HG03565 (cell line): ENCODE measurements around the gene AOAH.
"Not testable (repeated sequence)": the region's sequence is repeated elsewhere in the genome, so short reads cannot be mapped to it uniquely, and the experiment has no call there.

Experiments
- ATAC-seq: cut with Tn5 transposase; IDR thresholded peaks from one replicate; pipeline ENCODE4 v1.9.1; 2021; ENCODE audit warnings: mild to moderate bottlenecking, moderate library complexity; ENCODE audit not compliant: unreplicated experiment

The AOAH gene

DNA sequence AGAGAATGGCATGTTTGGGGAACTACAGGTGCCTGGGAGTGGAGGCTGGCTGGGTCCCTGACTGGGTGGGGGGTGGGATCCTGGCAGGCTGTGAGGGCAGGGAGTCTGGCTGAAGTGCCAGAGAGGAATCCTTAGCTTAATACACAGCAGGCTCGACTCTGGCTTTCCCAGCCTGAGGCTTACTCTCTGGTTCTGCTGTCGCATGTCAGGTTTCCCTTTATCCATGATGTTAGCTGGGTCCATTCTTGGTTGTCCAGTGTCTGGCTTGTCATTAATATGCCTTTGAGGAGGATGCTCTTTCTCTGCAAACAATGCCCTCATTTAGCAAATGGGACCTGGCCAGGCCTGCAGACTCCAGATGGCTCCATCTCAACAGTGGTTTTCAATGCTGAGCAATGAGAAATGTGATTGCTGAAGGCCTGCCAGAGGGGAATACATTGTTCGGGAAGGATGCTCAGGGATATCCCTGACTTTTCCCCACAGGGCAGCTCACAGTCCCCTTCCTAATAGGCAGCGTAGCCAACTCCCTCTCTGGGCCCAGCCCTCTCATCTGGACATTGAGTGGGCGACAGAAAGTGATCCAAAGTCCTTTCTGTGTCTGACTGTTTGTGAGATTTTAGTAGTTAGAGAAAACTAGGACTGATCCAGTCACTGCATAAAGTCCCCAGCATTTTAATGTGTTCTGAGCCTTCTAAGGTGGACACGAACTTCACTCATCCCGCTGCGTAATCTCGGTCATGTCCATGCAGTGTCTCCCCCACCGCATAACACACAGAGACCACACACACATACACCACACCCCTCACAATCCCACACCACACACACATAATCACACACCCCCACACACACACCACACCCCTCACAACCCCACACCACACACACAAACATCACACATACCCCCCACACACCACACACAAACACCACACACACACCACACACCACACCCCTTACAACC lies 209.7 kb downstream of the AOAH start:
- no peak for ATAC-seq

DNA sequence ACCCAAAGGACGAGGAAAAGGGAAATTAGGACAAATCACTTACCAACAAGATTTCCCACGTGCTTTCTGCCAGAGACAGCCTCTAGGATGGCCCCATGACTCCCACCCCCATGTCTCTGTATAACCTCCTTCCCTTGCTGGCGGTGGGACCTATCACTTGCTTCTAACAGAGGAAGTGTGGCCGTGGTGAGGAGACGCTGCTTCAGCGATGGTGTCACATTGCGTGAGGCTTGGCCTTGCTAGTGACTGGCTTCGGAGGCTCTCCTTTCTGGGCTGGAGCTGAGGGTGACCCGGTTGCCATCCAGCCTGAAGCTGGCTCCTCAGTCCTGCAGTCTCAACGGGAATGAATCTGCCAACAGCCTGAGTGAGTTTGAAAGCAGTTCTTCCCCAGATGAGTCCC lies 210.9 kb downstream of the AOAH start:
- no peak for ATAC-seq

DNA sequence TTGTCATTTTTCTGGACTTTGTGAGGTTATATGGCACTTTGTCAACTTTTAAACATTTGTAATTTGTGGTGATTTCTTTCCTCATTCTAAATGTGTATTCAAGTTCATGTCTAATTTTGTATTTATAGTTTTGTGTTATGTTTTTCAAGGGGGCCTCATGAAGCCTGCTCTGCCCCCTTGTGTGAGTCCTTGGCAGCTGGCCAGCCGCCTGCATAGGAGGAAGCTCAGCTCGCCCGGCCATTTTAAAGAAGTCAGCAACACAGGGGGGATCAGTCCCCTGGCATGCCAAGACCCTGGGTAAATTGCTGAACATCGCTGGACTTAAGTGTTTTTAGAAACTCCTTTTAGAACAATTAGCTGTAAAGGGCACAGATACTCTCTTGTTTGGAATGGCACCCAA lies 211.7 kb downstream of the AOAH start:
- ATAC-seq: no peak

DNA sequence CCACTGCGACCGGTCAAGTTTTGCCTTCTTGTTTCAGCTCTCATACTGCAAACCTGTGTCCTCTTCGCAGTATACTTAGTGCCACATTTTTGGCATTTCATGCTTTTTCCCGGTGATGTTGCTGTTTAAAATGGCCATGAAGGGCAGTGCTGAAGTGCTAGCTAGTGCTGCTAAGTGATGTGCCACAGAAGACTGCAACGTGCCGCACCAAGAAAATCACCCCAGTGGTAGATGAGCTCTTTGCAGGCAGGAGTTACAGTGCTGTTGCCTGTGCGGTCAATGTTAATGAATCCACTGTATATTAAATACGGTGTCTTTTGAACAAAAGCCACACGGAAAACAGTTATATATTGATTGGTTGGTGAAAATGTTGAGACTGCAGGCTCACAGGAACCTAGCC lies 214.3 kb downstream of the AOAH start:
- ATAC-seq: no peak

DNA sequence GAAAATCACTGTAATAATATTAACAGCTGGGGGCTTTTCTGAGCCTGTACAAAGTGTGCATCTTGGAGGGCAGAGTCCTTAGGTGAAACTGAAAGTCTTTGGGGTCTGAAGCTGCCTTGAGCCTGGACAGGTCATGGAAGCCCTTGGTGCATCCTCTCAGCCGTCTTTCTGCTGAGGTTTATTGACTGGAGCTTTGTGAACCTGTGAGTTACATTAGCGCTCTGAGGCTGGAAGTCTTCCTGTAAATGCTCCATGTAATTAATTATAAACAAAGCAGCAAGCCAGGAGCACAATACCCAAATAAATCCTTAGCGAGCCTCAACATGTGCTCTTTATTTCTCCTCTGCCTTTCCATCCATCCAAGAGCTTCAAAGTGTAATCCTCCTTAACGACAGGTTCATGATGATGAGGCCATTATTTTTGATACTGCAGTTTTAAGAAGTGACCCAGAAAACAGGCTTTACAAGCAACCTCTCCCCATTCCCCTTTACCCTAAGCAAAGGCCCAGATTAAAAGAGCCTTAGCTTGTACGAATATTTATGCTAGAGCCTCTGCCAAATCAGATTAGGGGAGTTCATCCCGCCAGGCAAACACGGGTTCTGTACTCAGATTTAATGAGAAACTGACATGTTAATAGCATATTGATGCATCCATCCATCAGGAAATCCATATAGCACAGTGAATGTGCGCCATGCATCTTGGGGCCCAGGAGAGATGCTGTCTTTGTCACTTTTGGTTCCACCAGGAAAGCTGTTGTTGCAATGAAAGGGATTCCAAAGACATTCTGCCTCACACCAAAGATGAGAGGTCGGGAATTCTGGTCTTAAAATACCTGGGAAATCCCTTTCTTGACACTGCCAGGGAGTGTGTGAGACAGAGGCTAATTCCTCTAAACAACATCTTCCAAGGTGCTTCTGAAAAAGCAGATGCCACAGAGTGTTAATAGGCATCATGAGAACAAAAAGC lies 216.5 kb downstream of the AOAH start:
- no peak for ATAC-seq

DNA sequence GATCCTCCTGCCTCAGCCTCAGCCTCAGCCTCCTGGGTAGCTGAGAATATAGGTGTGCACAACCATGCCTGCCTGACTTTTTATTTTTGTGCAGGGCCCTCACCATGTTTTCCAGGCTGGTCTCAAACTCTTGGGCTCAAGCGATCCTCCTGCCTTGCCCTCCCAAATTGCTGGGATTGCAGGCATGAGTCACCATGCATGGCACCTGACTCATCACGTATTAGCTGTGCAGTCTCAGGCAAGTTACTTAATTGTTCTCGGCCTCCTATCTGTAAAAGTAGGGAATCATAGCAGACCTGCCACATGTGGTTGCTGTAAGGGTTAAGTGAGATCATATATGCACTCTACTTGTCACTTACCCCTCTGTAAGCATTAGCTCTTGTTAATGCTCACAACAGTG lies 217.5 kb downstream of the AOAH start:
- no peak for ATAC-seq

DNA sequence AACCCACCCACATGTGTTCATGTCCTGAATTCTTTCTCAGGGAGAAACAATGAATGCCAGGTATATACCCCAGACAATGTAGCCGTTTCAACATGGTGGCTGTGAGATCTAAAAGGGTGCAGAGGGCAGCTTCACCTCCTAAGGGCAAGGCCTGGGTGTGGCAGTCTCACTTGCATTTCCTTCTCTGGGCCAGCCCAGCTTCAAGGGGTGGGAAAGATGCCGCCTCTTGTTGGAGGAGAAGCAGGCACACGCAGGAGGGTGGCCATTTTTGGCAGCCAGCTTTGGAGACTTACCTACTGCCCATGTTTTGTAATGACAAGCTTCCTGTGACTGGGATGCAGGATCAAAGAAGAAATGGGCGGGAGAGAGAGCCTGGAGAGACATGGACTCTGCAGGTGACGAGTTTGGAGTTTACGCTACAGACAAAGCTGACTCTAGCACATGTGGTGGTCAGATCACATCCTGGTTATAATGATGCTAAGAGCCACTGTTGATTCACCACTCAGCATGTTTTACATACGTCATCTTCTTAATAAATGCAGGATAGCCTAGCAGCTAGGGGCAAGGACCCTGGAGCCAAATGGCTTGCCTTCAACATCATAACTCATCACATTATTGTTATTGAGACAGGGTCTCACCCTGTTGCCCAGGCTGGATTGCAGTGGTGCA lies 218.0 kb downstream of the AOAH start:
- ATAC-seq: no peak

DNA sequence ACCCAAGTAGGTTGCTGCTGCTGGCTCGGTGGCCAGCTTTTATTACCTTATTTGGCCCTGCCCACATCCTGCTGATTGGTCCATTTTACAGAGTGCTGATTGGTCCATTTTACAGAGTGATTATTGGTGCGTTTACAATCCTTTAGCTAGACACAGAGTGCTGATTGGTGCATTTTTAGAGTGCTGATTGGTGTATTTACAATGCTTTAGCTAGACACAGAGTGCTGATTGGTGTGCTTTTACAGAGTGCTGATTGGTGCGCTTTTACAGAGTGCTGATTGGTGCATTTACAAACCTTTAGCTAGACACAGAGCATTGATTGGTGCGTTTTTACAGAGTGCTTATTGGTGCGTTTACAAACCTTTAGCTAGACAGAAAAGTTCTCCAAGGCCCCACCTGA lies 219.7 kb downstream of the AOAH start:
- ATAC-seq: not testable (repeated sequence)

DNA sequence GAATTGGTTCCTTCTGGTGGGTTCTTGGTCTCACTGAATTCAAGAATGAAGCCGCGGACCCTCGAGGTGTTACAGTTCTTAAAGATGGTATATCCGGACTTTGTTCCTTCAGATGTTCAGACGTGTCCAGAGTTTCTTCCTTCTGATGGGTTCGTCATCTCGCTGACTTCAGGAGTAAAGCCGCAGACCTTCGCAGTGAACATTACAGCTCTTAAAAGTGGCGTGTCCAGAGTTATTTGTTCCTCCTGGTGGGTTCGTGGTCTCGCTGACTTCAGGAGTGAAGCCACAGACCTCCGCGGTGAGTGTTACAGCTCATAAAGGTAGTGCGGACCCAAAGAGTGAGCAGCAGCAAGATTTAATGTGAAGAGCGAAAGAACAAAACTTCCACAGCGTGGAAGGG lies 220.1 kb downstream of the AOAH start:
- not testable (repeated sequence) for ATAC-seq

DNA sequence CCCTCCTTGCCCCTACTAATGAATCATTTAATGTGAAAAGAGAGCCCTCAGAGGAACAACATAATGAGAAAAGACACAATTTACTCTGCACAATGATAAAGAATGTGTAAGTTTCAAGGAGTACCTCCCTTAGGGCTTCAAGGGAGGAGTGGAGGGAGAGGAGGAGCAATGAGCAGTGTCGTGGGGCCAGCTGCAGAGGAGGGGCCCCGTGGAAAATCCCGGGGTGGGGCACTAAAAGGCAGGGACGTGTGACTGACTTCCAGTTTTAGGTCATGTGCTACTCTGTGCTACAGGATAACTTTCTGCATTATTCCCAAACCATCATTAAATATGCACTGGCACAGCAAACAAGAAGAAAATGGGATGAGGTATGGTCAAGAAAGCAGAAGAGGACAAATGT lies 226.5 kb downstream of the AOAH start:
- ATAC-seq: no peak

DNA sequence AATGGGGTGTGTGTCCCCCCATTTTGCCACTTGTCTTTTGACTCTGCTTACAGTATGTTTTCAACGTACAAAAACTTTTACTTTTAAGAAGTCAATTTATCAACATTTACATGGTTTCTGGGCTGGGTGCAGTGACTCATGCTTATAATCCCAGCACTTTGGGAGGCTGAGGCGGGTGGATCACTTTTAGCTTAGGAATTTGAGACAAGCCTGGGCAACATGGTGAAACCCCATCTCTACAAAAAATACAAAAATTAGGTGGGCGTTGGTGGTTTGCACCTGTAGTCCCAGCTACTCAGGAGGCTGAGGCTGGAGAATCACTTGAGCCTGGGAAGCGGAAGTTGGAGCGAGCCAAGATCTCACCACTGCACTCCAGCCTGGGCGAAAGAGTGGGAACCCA lies 227.1 kb downstream of the AOAH start:
- not testable (repeated sequence) for ATAC-seq

DNA sequence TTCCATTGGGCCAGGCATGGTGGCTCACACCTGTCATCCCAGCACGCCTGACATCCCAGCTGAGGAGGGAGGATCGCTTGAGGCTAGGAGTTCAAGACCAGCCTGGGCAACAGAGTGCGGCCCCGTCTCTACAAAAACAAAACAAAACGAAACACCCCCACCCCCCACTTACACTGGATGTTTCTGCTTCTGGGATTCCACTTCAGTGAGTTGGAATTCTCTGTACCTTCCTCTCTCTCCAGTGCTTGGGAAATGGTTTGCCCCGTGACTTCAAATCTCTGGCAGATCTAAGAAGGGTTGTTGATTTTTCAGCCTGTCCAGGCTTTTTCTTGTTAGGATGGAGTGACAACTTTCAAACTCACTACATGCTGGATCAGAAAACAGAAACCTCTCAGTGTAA lies 227.7 kb downstream of the AOAH start:
- no peak for ATAC-seq

DNA sequence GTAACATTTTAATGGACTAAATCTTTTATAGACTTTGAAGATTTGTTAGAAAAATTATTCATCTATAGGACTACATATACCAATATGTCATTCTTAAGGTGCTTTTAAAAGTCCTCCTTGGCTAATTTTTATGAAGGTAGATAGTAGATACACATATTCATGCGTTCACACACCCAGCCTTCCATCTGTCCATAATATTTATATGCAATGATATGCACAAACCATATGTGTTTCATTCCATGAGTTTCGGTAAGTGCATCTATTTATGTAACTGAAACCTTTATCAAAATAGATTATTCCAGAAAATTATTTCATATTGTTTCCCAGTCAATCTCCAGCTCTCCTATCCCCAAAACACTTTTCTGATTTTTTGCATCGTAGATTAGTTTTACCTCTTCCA lies 233.0 kb downstream of the AOAH start:
- no peak for ATAC-seq

DNA sequence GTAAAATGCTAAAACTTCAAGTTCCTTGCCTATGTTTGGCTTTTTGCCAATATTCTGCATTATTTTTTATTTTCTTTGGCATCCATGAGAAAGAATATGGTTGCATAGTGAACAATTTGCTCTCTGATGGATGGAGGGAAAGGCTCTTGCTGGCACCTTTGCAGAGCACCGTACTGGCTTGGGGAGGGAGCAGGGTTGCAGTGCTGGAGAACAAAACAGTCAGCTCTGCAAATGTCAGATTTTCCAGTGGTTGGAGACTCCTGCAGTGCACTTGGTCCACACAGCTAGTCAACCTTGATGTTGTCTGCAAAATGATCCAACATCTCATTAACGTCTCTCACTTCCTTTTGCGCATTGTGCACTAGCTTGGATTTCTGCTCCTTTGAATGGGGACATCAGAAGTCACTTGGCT lies 233.9 kb downstream of the AOAH start:
- ATAC-seq: no peak

DNA sequence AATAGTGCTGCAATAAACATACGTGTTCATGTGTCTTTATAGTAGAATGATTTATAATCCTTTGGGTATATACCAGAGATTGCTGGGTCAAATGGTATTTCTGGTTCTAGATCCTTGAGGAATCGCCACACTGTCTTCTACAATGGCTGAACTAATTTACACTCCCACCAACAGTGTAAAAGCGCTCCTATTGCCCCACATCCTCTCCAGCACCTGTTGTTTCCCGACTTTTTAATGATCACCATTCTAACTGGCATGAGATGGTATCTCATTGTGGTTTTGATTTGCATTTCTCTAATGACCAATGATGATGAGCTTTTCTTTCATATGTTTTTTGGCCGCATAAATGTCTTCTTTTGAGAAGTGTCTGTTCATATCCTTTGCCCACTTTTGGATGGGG lies 235.6 kb downstream of the AOAH start:
- not testable (repeated sequence) for ATAC-seq

DNA sequence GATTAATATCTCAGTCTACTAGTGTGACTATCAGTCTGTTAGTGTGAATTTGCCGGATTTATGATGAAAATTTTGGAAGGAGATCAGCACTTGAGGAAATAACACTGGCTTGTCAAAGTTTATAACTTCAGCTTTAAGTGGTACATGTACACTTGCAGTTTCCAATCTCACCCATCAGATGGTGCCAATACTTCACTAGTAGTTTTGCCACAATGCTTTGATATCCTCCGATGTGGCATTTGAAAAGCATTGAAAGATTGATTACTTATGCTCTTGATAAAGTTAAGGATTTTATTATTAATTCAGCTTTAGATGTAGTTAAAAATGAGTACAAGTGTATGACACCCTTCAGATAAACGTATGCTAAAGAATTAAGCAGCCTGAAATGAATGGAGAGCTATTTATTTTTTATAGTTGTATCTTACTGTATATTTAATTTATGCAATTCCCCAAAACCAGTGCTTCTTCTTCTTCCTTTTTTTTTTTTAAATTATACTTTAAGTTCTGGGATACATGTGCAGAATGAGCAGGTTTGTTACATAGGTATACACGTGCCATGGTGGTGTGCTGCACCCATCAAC lies 236.4 kb downstream of the AOAH start:
- no peak for ATAC-seq

DNA sequence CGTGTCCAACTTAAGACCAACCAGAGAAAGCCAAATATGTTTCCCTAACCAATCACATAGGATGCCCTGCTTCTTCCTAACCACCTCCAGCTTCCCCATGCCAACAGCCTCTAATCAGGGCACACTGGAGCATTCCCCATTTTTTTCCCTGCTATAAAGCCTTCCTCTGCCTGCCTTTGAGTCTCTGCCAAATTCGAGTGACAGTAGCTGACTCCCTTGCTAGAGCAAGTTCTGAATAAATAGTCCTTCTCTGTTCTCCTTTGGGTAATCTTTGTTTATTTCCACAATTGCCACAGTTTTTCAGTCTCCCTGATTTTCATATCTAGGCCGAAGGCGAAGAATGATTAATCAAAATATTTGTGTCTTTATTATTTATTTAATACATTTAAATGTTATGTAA lies 238.0 kb downstream of the AOAH start:
- ATAC-seq: no peak

DNA sequence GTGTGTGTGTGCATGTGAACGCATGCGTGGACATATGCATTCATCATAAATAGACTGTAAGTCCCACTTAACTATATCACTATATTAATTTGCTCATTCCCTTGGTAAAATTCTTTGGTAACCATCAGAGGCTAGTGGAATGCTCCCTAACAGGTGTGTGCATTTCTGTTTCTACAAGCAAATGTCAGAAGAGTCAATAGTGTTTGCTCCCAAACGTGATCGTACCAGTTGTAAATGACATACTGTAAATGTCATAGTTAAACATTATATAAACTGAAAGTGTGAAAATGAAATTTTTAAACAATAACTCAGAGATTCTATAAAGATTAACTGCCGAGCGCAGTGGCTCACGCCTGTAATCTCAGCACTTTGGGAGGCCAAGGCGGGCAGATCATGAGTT lies 240.0 kb downstream of the AOAH start:
- ATAC-seq: no peak

DNA sequence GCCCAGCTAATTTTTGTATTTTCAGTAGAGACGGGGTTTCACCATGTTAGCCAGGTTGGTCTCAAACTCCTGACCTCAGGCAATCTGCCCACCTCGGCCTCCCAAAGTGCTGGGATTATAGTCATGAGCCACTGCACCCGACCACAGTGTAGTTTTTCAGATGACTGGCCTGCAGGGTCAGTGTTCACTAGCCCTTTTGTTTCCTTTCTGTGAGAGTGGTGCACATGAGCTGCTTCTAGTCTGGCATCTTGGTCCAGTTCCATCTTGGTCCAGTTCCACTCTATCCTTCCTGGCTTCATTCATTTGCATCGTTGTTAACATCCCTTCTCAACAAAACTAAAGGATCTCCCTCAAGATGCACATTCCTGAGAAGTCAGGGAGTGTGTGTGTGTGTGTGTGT lies 240.4 kb downstream of the AOAH start:
- ATAC-seq: not testable (repeated sequence)

DNA sequence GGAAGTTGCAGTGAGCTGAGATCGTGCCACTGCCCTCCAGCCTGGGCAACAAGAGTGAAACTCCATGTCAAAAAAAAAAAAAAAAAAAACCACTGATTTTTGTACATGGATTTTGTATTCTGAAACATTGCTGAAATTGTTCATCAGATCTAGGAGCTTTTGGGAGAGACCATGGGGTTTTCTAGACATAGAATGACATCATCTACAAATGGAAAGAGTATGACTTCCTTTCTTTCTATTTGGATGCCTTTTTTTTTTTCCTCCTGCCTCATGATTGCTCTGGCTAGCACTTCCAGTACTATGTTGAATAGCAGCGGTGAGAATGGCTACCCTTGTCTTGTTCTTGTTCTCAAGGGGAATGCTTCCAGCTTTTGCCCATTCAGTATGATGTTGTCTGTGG lies 245.5 kb downstream of the AOAH start:
- no peak for ATAC-seq

DNA sequence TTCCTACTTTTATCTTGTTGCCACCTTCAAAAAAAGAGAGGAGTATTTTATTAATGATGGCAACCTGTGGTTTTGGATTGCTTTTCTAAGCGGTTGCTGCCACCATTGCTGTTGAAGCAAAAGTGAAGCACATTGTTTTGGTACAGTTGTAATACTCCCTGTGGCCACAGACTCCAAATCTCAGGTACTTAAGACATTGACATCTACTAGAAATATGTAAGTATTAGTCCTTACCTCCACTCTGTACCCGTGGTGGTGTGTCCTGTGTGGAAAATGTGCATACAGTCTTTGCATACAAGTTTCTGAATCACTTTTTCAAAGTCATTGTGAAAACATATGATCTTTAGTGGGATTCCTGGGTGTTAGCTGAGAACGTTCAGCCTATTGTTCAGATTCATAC lies 248.9 kb downstream of the AOAH start:
- ATAC-seq: no peak
